OCI-LY1 (cell line): ENCODE data around the gene SLC35B2.

Experiments
- CTCF ChIP-seq: fragments of 200-600 bp; sonication (generic), shearing (Covaris generic); IDR thresholded peaks from 2 replicates; pipeline ENCODE4 v1.5.1; 2017; ENCODE audit warnings: mild to moderate bottlenecking, antibody characterized with exemption, low read length, moderate library complexity, mixed read lengths
- EZH2 ChIP-seq: fragments of 200-600 bp; sonication (generic), shearing (Covaris generic); IDR thresholded peaks from 2 replicates; pipeline ENCODE4 v1.8.0; 2017; ENCODE audit warnings: borderline replicate concordance, mixed run types, mild to moderate bottlenecking, antibody characterized with exemption, low read length, moderate library complexity, mixed read lengths

GRCh38 chr6:44250067-44250717 lies 7.1 kb downstream of the SLC35B2 start:
- no peak for TF ChIP-seq CTCF
- no peak for TF ChIP-seq EZH2
